ENCODE data around the gene CCDC146.
"Not testable (repeated sequence)": the region's sequence is repeated elsewhere in the genome, so short reads cannot be mapped to it uniquely, and the experiment has no call there.

CCDC146 gene

DNA sequence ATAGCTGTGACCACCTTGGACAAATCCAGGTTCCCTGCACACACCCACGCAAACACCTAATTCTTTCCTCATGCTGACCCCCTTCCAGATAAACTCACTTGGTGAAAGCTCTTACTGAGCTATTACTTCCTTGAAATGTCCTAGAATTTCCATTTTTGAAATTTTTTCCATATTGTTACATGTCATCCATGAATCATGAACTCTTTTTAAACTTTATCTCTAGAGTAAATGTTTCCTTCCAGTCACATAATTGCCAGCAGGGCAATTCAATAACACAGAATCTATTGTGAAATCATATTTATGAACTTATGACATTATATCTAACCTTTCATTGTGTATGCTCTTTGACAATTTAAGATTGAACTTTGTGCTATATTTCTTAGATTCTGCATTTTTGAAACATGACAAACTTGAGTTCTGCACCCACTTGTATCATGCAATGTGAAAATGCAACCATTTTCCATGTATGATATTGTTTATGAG lies 104.0 kb downstream of the CCDC146 start:
- H3K27ac ChIP-seq (ENCODE audit: low read depth, low read length), result no peak overlapping the region
- no peak overlapping the region for H3K9ac ChIP-seq (ENCODE audit: low read length)
- no peaks in the 10 kb centered on the region for H3K4me1 ChIP-seq (ENCODE audit: control insufficient read depth, insufficient read depth, low read length)
- H3K27me3 ChIP-seq (ENCODE audit: control insufficient read depth, insufficient read depth, low read length), result no peaks in the 10 kb centered on the region
- H3K9me3 ChIP-seq (ENCODE audit: control insufficient read depth, insufficient read depth, low read depth, low read length), result peaks cover 3% of the 10 kb centered on the region
- no peaks in the 10 kb centered on the region for H3K36me3 ChIP-seq (ENCODE audit: control insufficient read depth, insufficient read depth, low read length)
- no peak overlapping the region for H3K4me3 ChIP-seq (ENCODE audit: low read depth, low read length)

DNA sequence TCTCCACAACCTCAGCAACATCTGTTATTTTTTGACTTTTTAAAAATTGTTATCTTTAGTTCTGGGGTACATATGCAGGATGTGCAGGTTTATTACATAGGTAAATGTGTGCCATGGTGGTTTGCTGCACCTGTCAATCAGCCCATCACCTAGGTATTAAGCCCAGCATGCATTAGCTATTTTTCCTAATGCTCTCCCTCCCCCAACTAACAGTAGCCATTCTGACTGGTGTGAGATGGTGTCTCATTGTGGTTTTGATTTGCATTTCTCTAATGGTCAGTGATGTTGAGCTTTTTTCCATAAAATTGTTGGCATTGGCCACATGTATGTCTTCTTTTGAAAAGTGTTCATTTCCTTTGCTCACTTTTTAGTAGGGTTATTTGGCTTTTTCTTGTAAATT lies 106.4 kb downstream of the CCDC146 start:
- H3K27ac ChIP-seq (ENCODE audit: low read depth, low read length); H3K27me3 ChIP-seq (ENCODE audit: control insufficient read depth, insufficient read depth, low read length); H3K4me3 ChIP-seq (ENCODE audit: low read depth, low read length); H3K9ac ChIP-seq (ENCODE audit: low read length); H3K9me3 ChIP-seq (ENCODE audit: control insufficient read depth, insufficient read depth, low read depth, low read length); H3K36me3 ChIP-seq (ENCODE audit: control insufficient read depth, insufficient read depth, low read length); H3K4me1 ChIP-seq (ENCODE audit: control insufficient read depth, insufficient read depth, low read length): not testable (repeated sequence)

DNA sequence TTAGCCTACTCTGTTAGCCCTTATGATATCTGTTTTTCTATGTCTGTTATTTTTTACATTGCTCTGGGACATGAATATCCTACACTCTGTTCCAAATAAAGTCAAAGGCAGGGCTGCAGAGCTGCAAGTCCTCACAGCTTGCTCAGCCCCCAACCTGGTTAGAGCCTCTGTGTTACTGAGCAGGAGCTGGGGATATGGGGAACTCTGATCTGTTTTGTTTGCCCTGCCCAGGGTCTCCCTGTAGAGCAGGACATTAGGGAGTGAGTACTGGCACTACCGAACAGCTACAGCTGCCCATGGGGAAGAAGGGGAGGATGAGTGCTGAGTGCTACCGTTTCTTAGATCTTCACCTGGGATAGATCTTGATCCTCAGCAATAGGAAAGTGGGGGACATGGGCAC lies 110.1 kb downstream of the CCDC146 start:
- Histone ChIP-seq H3K9ac (ENCODE audit: low read length) (no peak overlapping the region), H3K9me3 (ENCODE audit: control insufficient read depth, insufficient read depth, low read depth, low read length) (no peaks in the 10 kb centered on the region), H3K4me3 (ENCODE audit: low read depth, low read length) (no peak overlapping the region), H3K36me3 (ENCODE audit: control insufficient read depth, insufficient read depth, low read length) (no peaks in the 10 kb centered on the region), H3K27me3 (ENCODE audit: control insufficient read depth, insufficient read depth, low read length) (no peaks in the 10 kb centered on the region), H3K4me1 (ENCODE audit: control insufficient read depth, insufficient read depth, low read length) (no peaks in the 10 kb centered on the region), H3K27ac (ENCODE audit: low read depth, low read length) (no peak overlapping the region)

DNA sequence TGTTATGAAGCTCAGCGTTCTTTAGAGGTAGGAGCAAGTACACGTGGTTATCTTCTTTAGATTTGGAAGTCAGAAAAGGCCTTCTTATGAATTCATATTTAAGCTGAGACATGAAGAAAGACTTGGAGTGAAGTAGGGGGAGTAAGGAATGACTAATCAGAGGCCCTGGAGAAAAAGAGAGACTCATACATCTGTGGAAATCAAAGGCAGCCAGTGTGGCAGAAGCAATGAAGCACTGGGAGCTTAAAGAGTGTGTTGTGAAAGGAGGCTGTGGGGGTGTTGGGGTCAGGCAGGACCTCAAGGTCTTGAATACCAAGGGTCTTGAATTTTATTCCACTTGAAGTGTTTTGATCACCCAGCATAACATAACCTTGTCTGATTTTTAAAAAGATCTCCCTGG lies 112.9 kb downstream of the CCDC146 start:
- no peaks in the 10 kb centered on the region for H3K27me3 ChIP-seq (ENCODE audit: control insufficient read depth, insufficient read depth, low read length)
- H3K27ac ChIP-seq (ENCODE audit: low read depth, low read length), result no peak overlapping the region
- H3K9me3 ChIP-seq (ENCODE audit: control insufficient read depth, insufficient read depth, low read depth, low read length), result no peaks in the 10 kb centered on the region
- H3K4me3 ChIP-seq (ENCODE audit: low read depth, low read length), result no peak overlapping the region
- no peaks in the 10 kb centered on the region for H3K36me3 ChIP-seq (ENCODE audit: control insufficient read depth, insufficient read depth, low read length)
- no peak overlapping the region for H3K9ac ChIP-seq (ENCODE audit: low read length)
- H3K4me1 ChIP-seq (ENCODE audit: control insufficient read depth, insufficient read depth, low read length), result no peaks in the 10 kb centered on the region; the same call in 1 of the 2 replicates

DNA sequence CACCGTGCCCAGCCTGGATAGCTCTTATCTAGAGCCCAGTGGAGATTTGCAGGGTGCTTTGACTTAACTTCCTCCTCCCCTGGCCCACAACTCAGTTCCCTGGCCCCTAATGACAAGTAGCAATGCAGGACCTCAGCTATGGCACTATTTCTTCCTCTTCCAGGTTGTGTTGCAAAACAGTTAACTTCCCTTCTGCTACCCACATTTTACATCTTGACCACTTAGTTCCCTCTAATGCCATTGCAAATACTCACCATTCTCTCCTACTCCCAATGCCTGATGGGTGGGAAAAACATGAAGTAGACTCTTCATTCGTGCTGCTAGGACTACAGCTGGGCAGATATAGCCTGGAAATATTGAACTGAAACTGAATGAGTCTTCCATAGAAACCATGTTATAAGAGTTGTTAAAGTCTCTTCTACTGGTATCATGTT lies 116.3 kb downstream of the CCDC146 start:
- no peak overlapping the region for H3K4me3 ChIP-seq (ENCODE audit: low read depth, low read length)
- H3K27ac ChIP-seq (ENCODE audit: low read depth, low read length), result no peak overlapping the region
- H3K9ac ChIP-seq (ENCODE audit: low read length), result no peak overlapping the region
- H3K36me3 ChIP-seq (ENCODE audit: control insufficient read depth, insufficient read depth, low read length), result no peaks in the 10 kb centered on the region
- no peaks in the 10 kb centered on the region for H3K9me3 ChIP-seq (ENCODE audit: control insufficient read depth, insufficient read depth, low read depth, low read length)
- peaks cover 19% of the 10 kb centered on the region for H3K4me1 ChIP-seq (ENCODE audit: control insufficient read depth, insufficient read depth, low read length)
- H3K27me3 ChIP-seq (ENCODE audit: control insufficient read depth, insufficient read depth, low read length), result no peaks in the 10 kb centered on the region

- Histone ChIP-seq H3K9me3 (ENCODE audit: control insufficient read depth, insufficient read depth, low read depth, low read length) (no peaks in the 10 kb centered on the region), H3K36me3 (ENCODE audit: control insufficient read depth, insufficient read depth, low read length) (no peaks in the 10 kb centered on the region), H3K27me3 (ENCODE audit: control insufficient read depth, insufficient read depth, low read length) (no peaks in the 10 kb centered on the region), H3K9ac (ENCODE audit: low read length) (no peak overlapping the region), H3K4me1 (ENCODE audit: control insufficient read depth, insufficient read depth, low read length) (peaks cover 19% of the 10 kb centered on the region), H3K4me3 (ENCODE audit: low read depth, low read length) (no peak overlapping the region), H3K27ac (ENCODE audit: low read depth, low read length) (no peak overlapping the region)
Observed at GRCh38 chr7:77239471-77239870, 117.1 kb downstream of the CCDC146 start.

- Histone ChIP-seq H3K4me1 (ENCODE audit: control insufficient read depth, insufficient read depth, low read length) (peaks cover 23% of the 10 kb centered on the region), H3K27ac (ENCODE audit: low read depth, low read length) (no peak overlapping the region), H3K9ac (ENCODE audit: low read length) (no peak overlapping the region), H3K9me3 (ENCODE audit: control insufficient read depth, insufficient read depth, low read depth, low read length) (no peaks in the 10 kb centered on the region), H3K4me3 (ENCODE audit: low read depth, low read length) (no peak overlapping the region), H3K27me3 (ENCODE audit: control insufficient read depth, insufficient read depth, low read length) (no peaks in the 10 kb centered on the region), H3K36me3 (ENCODE audit: control insufficient read depth, insufficient read depth, low read length) (no peaks in the 10 kb centered on the region)
Observed at GRCh38 chr7:77242068-77242467, 119.7 kb downstream of the CCDC146 start.

- no peak overlapping the region for H3K27ac ChIP-seq (ENCODE audit: low read depth, low read length)
- H3K9me3 ChIP-seq (ENCODE audit: control insufficient read depth, insufficient read depth, low read depth, low read length), result no peaks in the 10 kb centered on the region
- H3K9ac ChIP-seq (ENCODE audit: low read length), result no peak overlapping the region
Observed at GRCh38 chr7:77242554-77242953, 120.1 kb downstream of the CCDC146 start.

DNA sequence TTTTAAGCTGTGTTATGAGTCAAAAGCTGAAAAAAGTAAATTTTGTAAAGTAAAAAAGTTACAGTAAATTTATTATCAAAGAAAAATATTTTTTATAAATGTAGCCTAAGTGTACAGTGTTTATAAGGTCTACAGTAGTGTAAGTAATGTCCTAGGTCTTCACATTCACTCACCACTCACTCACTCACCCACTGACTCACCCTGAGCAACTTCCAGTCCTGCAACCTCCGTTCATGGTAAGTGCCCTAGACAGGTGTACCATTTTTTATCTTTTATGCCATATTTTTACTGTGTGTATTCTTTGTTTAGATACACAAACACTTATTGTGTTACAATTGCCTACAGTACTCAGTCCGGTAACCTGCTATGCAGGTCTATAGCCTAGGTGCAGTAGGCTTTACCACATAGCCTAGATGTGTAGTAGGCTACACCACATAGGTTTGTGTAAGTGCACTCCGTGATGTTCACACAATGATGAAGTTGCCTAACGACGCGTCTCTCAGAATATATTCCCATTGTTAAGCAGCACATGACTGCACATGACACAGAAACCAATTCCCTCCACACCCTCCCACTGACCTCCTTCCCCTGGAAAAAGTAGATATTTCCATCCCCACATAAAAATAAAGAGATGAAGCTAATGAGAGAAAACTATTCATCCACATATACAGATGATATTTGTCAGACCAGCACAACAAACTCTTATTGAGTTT lies 122.0 kb downstream of the CCDC146 start:
- H3K36me3 ChIP-seq (ENCODE audit: control insufficient read depth, insufficient read depth, low read length), result no peaks in the 10 kb centered on the region
- H3K4me3 ChIP-seq (ENCODE audit: low read depth, low read length), result no peak overlapping the region
- H3K4me1 ChIP-seq (ENCODE audit: control insufficient read depth, insufficient read depth, low read length), result peaks cover 23% of the 10 kb centered on the region
- H3K27me3 ChIP-seq (ENCODE audit: control insufficient read depth, insufficient read depth, low read length), result no peaks in the 10 kb centered on the region
- H3K9ac ChIP-seq (ENCODE audit: low read length), result no peak overlapping the region
- no peaks in the 10 kb centered on the region for H3K9me3 ChIP-seq (ENCODE audit: control insufficient read depth, insufficient read depth, low read depth, low read length)
- no peak overlapping the region for H3K27ac ChIP-seq (ENCODE audit: low read depth, low read length)

More at GRCh38 chr7:77242554-77242953, 120.1 kb downstream of the CCDC146 start:
- peaks cover 23% of the 10 kb centered on the region for H3K4me1 ChIP-seq (ENCODE audit: control insufficient read depth, insufficient read depth, low read length)
- H3K36me3 ChIP-seq (ENCODE audit: control insufficient read depth, insufficient read depth, low read length), result no peaks in the 10 kb centered on the region
- H3K27me3 ChIP-seq (ENCODE audit: control insufficient read depth, insufficient read depth, low read length), result no peaks in the 10 kb centered on the region
- H3K4me3 ChIP-seq (ENCODE audit: low read depth, low read length), result no peak overlapping the region

GRCh38 chr7:77245015-77245755 lies 122.8 kb downstream of the CCDC146 start:
- Histone ChIP-seq H3K9me3 (ENCODE audit: control insufficient read depth, insufficient read depth, low read depth, low read length) (no peaks in the 10 kb centered on the region), H3K4me1 (ENCODE audit: control insufficient read depth, insufficient read depth, low read length) (peaks cover 23% of the 10 kb centered on the region), H3K36me3 (ENCODE audit: control insufficient read depth, insufficient read depth, low read length) (no peaks in the 10 kb centered on the region), H3K27me3 (ENCODE audit: control insufficient read depth, insufficient read depth, low read length) (no peaks in the 10 kb centered on the region), H3K9ac (ENCODE audit: low read length) (no peak overlapping the region), H3K4me3 (ENCODE audit: low read depth, low read length) (no peak overlapping the region), H3K27ac (ENCODE audit: low read depth, low read length) (no peak overlapping the region)

DNA sequence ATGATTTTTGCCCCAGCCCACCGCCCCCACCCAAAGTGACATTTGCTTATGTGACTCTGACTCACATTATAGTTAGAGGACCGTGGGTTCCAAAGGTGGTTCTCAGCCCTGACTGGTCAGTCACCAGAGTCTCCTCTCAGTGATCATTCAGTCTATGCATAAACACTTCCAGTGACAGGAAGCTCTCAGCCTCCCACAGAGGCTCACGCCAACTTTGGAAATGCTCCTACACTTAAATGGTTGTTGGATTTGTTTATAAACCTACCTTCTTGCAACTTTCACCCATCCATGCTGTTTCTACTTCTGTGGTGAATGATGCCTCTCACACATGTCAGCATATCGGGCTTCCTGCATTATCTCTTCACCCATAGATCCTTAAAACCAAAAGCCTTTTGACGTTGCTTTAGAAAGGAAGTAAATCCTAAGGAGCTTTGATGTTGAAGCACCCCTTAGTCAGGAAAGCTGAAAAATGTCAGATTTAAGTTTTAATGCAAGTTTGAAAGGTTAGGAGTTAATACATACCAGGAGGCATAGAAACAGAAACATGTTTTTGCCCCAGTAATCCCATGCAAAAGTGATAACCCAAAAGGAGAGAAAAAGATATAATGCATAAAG lies 123.7 kb downstream of the CCDC146 start:
- H3K36me3 ChIP-seq (ENCODE audit: control insufficient read depth, insufficient read depth, low read length), result no peaks in the 10 kb centered on the region
- no peak overlapping the region for H3K4me3 ChIP-seq (ENCODE audit: low read depth, low read length)
- peaks cover 23% of the 10 kb centered on the region for H3K4me1 ChIP-seq (ENCODE audit: control insufficient read depth, insufficient read depth, low read length)
- no peaks in the 10 kb centered on the region for H3K27me3 ChIP-seq (ENCODE audit: control insufficient read depth, insufficient read depth, low read length)
- no peaks in the 10 kb centered on the region for H3K9me3 ChIP-seq (ENCODE audit: control insufficient read depth, insufficient read depth, low read depth, low read length)
- H3K27ac ChIP-seq (ENCODE audit: low read depth, low read length), result no peak overlapping the region
- H3K9ac ChIP-seq (ENCODE audit: low read length), result no peak overlapping the region
